RWPE1 (cell line): ENCODE results near the gene STOM.

Source experiments
- CTCF ChIA-PET: fragments of 350-600 bp; sonication (Branson Sonifier 250); formaldehyde crosslinking; extraction: SDS; loops from one replicate; lab custom pipeline; 2021; lab: Yijun Ruan, JAX
- POLR2A ChIA-PET: fragments of 400-600 bp; formaldehyde crosslinking; extraction: SDS; loops from one replicate; lab custom pipeline; 2020; ENCODE audit warnings: antibody characterized with exemption; ENCODE audit not compliant: low non-redundant PET; lab: Yijun Ruan, JAX
- DNase-seq: peaks from one replicate; pipeline ENCODE4 v3.0.0; 2012; ENCODE audit warnings: low spot score
- H3K27ac ChIP-seq: fragments of 450-650 bp; 2 replicates; pipeline ENCODE4 v1.5.1; 2017
- TF ChIP-seq, protein P1 (sequence below): fragments of 450-650 bp; conservative IDR thresholded peaks from 2 replicates; pipeline ENCODE4 v1.5.1; 2017; ENCODE audit warnings: low read depth, mild to moderate bottlenecking

STOM gene

DNA sequence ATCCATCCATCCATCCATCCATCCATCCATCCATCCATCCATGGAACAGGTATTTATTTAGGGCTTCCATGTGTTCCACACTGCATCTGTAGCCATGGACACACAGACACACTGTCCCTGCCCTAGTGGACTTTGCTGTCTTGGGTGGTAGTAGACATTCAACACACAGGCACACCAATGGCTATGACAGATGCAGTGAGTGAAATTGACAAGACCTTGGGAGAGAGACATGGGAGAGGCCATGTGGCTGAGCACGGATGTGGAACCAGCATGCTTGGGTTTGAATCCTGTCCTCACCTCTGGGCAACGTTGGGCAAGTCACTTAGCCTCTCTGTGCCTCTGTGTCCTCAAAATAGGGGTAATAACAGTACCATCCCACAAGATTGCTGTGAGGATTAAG lies 45.3 kb downstream of the STOM start:
- POLR2A ChIA-PET, result no interaction called here
- CTCF ChIA-PET, result no interaction called here
- TF ChIP-seq, protein P1, sequence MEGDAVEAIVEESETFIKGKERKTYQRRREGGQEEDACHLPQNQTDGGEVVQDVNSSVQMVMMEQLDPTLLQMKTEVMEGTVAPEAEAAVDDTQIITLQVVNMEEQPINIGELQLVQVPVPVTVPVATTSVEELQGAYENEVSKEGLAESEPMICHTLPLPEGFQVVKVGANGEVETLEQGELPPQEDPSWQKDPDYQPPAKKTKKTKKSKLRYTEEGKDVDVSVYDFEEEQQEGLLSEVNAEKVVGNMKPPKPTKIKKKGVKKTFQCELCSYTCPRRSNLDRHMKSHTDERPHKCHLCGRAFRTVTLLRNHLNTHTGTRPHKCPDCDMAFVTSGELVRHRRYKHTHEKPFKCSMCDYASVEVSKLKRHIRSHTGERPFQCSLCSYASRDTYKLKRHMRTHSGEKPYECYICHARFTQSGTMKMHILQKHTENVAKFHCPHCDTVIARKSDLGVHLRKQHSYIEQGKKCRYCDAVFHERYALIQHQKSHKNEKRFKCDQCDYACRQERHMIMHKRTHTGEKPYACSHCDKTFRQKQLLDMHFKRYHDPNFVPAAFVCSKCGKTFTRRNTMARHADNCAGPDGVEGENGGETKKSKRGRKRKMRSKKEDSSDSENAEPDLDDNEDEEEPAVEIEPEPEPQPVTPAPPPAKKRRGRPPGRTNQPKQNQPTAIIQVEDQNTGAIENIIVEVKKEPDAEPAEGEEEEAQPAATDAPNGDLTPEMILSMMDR, result no peak
- no peak for DNase-seq
- peak overlapping the region; percentile 8; the same call in 1 of the 2 replicates for H3K27ac ChIP-seq

DNA sequence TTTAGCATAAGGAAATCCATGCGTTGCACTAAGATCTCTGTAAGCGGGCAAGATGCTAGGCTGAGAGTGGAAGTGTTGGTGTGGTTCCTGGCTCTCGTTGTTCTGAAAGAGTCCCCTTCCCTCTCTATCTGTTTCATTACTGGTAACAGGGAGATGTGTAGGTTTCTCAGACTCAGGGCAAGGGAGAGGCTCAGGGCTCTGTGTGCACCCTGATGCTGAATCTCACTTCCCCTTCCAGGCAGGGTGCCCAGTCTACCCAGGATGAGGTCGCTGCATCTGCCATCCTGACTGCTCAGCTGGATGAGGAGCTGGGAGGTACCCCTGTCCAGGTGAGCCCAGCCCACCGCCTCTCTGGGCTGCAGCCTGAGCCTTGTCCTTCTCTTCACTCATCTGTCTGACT lies 45.7 kb downstream of the STOM start:
- ChIA-PET CTCF (no interaction called here), POLR2A (no interaction called here)
- no peak for DNase-seq
- H3K27ac ChIP-seq, result peak overlapping the region; percentile 8; the same call in 1 of the 2 replicates
- TF ChIP-seq, protein P1, result no peak

DNA sequence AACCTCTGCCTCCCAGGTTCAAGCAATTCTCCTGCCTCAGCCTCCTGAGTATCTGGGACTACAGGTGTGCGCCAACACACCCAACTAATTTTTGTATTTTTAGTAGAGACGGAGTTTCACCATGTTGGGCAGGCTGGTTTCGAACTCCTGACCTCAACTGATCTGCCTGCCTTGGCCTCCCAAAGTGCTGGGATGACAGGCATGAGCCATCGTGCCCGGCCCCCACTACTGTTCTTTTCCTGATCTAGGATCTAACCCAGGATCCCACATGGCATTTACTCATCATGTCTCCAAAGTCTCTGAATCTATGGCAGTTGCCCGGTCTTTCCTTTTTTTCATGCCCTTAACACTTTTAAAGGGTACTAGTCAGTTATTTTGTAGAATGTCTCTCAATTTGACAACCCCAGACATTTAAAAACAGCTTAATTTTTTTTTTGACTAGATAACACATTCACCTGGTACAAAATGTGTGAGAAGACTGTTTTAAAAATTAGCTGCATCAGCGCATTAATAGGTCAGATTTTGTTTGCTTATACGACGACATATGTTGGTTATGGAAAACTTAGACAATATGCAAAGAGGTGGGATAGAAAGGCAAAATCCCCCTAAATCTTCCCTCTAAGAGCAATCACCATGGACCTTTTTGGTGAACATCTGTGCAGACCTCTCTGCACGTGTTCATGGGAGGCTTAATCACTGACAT lies 46.5 kb downstream of the STOM start:
- DNase-seq, result no peak
- TF ChIP-seq, protein P1, result no peak
- CTCF ChIA-PET, result no interaction called here
- peak overlapping the region; percentile 75 for H3K27ac ChIP-seq
- POLR2A ChIA-PET, result no interaction called here

DNA sequence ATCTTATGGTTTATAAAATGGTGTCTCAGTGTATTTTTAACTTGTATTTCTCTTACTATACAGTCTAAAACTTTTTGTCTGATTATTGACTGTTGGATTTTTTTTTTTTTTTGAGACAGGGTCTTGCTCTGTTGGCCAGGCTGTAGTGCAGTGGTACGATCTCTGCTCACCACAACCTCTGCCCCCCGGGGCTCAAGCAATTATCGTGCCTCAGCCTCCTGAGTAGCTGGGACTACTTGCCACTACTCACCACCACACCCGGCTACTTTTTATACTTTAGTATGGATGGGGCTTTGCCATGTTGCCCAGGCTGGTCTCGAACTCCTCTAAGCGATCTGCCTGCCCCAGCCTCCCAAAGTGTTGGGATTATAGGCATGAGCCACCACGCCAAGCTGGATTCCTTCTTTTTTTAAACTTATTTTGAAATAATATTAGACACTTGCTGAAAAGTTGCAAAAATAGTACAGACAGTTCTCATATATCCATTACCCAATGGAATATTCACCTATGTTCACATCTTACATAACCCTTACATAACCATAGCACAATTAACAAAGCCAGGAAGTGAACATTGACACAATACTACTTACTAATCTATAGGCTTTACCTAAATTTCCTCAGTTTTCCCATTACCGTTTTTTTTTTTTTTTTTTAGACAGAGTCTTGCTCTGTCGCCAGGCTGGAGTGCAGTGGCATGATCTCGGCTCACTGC lies 47.2 kb downstream of the STOM start:
- TF ChIP-seq, protein P1, result no peak
- H3K27ac ChIP-seq, result peak overlapping the region; percentile 75
- ChIA-PET CTCF (interaction anchor here (0.7 kb wide), 2 partner anchors 15 to 19 kb away, joined by 3 to 6 read pairs; no protein-coding TSS in a partner anchor), POLR2A (no interaction called here)
- no peak for DNase-seq

DNA sequence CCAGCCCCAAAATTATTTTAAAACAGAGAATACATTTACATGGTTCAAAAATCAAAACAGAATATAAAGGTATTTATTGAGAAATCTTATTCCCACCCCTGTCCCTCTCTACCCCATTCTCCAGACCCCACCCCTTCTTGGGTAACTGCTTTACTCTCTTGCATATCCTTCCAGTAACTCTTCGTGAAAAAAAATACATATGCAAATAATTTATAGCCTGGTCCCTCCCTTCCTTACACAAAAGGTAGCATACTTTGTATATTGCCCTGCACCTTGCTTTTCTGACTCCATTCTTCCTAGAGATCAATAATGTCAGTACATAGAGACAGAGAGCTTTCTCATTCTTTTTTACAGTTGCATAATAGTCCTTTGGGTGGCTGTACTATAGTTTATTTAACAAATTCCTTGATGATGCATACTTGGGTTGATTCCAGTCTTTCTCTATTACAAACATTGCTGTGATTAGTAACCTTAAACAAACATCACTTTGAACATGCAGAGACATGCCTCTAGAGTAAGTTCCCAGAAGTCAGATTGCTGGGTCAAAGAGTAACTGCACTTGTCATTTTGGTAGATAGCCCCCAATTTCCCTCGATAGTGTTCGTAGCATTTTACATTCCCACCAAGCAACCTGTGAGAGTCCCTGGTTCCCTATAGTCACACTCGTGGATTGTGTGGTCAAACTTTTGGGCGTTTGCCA lies 47.9 kb downstream of the STOM start:
- peak; percentile 95 for DNase-seq
- CTCF ChIA-PET, result interaction anchor here (0.7 kb wide), 4 partner anchors 16 to 134 kb away, joined by 3 to 6 read pairs (median 4); no protein-coding TSS in a partner anchor
- peak overlapping the region; percentile 75 for H3K27ac ChIP-seq
- POLR2A ChIA-PET, result no interaction called here
- TF ChIP-seq, protein P1, result no peak

DNA sequence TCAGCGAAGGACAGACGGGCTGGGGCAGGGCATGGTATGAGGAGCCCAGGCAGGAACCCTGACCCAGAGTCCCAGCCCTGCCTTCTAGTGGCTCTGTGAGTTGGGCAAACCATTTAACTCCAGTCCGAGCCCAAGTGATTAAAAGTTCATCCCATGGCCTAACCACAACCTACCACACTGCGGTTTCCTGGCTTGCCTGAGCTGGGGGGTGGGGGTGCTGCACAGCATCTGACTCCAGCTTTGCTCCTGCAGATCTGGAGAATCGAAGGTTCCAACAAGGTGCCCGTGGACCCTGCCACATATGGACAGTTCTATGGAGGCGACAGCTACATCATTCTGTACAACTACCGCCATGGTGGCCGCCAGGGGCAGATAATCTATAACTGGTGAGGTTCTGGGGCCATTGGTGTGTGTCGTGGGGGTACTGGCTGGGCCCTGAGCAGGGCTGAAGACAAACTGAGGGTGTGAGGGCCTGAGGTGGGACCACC lies 49.0 kb downstream of the STOM start:
- peak overlapping the region; percentile 68 for H3K27ac ChIP-seq
- TF ChIP-seq, protein P1, result no peak
- no peak for DNase-seq
- POLR2A ChIA-PET, result no interaction called here
- CTCF ChIA-PET, result interaction anchor here (0.6 to 3.2 kb wide), 20 partner anchors 11 to 422 kb away, joined by 3 to 101 read pairs (median 8); partner anchors contain the start of gene GSN
